OCI-LY7 (cell line): ENCODE data around the gene SCNN1B. TPM values are rescaled to one million over a fixed set of nuclear protein-coding genes. Genes with fewer than 3 reads are reported as not detected.

Experiments
- BruUV-seq: library from RNA; stranded (reverse); fragments of 400-500 nt; replicated peaks from 2 replicates; lab custom pipeline; 2021; lab: Mats Ljungman, UMichigan
- CTCF ChIA-PET: fragments of 300-600 bp; sonication (Branson Sonifier 250); formaldehyde crosslinking; loops from one replicate; lab custom pipeline; 2022; ENCODE audit warnings: antibody characterized with exemption; ENCODE audit not compliant: unreplicated experiment; lab: Charles Lee
- POLR2A ChIA-PET: fragments of 300-600 bp; sonication (Branson Sonifier 250); formaldehyde crosslinking; loops from one replicate; lab custom pipeline; 2022; ENCODE audit warnings: antibody characterized with exemption; lab: Charles Lee
- DNase-seq: peaks from one replicate; pipeline ENCODE4 v3.0.0-alpha.2; 2015; ENCODE audit warnings: low spot score
- H2AFZ ChIP-seq: fragments of 200-600 bp; sonication (generic), shearing (Covaris generic); 2 replicates; pipeline ENCODE4 v1.6.1; 2014; ENCODE audit warnings: mild to moderate bottlenecking, antibody characterized with exemption, low read length, moderate library complexity
- H3K27ac ChIP-seq: fragments of 200-600 bp; sonication (generic); 2 replicates; pipeline ENCODE4 v1.5.1; 2014; ENCODE audit warnings: mixed run types, low read depth, mild to moderate bottlenecking, moderate library complexity, low read length, inconsistent platforms; ENCODE audit not compliant: poor library complexity, severe bottlenecking
- H3K36me3 ChIP-seq: fragments of 200-600 bp; sonication (generic); 2 replicates; pipeline ENCODE4 v1.6.1; 2014; ENCODE audit warnings: mild to moderate bottlenecking, antibody characterized with exemption, low read length, moderate library complexity, mixed read lengths; ENCODE audit not compliant: insufficient read depth
- H3K4me1 ChIP-seq: fragments of 200-600 bp; sonication (generic); 2 replicates; pipeline ENCODE4 v1.5.1; 2014; ENCODE audit warnings: mild to moderate bottlenecking, low read length; ENCODE audit not compliant: insufficient read depth, poor library complexity, severe bottlenecking
- H3K4me2 ChIP-seq: fragments of 200-600 bp; sonication (generic); 2 replicates; pipeline ENCODE4 v1.6.1; 2014; ENCODE audit warnings: mild to moderate bottlenecking, low read length
- H3K4me3 ChIP-seq: fragments of 200-600 bp; sonication (generic); 2 replicates; pipeline ENCODE4 v1.5.1; 2014; ENCODE audit warnings: mild to moderate bottlenecking, low read depth, low read length; ENCODE audit not compliant: poor library complexity, severe bottlenecking
- H3K79me2 ChIP-seq: fragments of 200-600 bp; sonication (generic); 2 replicates; pipeline ENCODE4 v1.6.1; 2016; ENCODE audit warnings: low read depth, mild to moderate bottlenecking, low read length, moderate library complexity, mixed read lengths; ENCODE audit not compliant: insufficient read depth
- H3K9me2 ChIP-seq: fragments of 200-600 bp; sonication (generic); 2 replicates; pipeline ENCODE4 v1.6.1; 2016; ENCODE audit warnings: mild to moderate bottlenecking, low read length, mixed read lengths; ENCODE audit not compliant: insufficient read depth
- H3K9me3 ChIP-seq: fragments of 200-600 bp; sonication (generic); 2 replicates; pipeline ENCODE4 v1.6.1; 2014; ENCODE audit warnings: mild to moderate bottlenecking, mixed run types, low read length, mixed read lengths
- H4K20me1 ChIP-seq: fragments of 200-600 bp; sonication (generic); 2 replicates; pipeline ENCODE4 v1.6.1; 2014; ENCODE audit warnings: mild to moderate bottlenecking, antibody characterized with exemption, low read length, moderate library complexity, mixed read lengths; ENCODE audit not compliant: insufficient read depth
- EZH2phosphoT487 ChIP-seq: fragments of 200-600 bp; sonication (generic); IDR thresholded peaks from 2 replicates; pipeline ENCODE4 v1.6.1; 2018; ENCODE audit warnings: low read depth, borderline replicate concordance, mild to moderate bottlenecking, mixed run types, antibody characterized with exemption, low read length, moderate library complexity, mixed read lengths
- intact Hi-C: fragments of 100-400 bp; cut with micrococcal nuclease; formaldehyde crosslinking; loops from one replicate; pipeline ENCODE4 v1.10.0; 2022; ENCODE audit not compliant: unreplicated experiment
- total RNA-seq, 2 experiments: library from RNA; depleted of rRNA in 1 of 2; stranded (reverse); fragments of >200 nt in 1 of 2; shearing (Covaris generic) in 1 of 2; gene quantifications; 2 replicates each; pipeline ENCODE4 v1.2.3, GENCODE V29; 2014 to 2022
- TF ChIP-seq, protein P1 (sequence below): fragments of 200-600 bp; sonication (generic); conservative IDR thresholded peaks from 2 replicates; pipeline ENCODE4 v1.5.1; 2014; ENCODE audit warnings: mild to moderate bottlenecking, antibody characterized with exemption, low read length, moderate library complexity, mixed read lengths

The SCNN1B gene
- total RNA-seq, 2 experiments from 2014 or later, result 0.23 TPM; not detected in 1

- no peaks in the 10 kb centered on the region for H3K9me2 ChIP-seq
- BruUV-seq, result no TSS peak
- no peak overlapping the region for H3K4me2 ChIP-seq
- H2AFZ ChIP-seq, result no peak overlapping the region
- no peak for DNase-seq
- no peaks in the 10 kb centered on the region for H3K9me3 ChIP-seq
- POLR2A ChIA-PET, result interaction anchor here (0.7 to 1.5 kb wide), 2 partner anchors 17 to 73 kb away, joined by 3 read pairs; no protein-coding TSS in a partner anchor
- H3K36me3 ChIP-seq, result no peaks in the 10 kb centered on the region
- H3K4me3 ChIP-seq, result no peak overlapping the region
- intact Hi-C loops, result no loop called here
- H3K27ac ChIP-seq, result no peak overlapping the region
- H4K20me1 ChIP-seq, result no peaks in the 10 kb centered on the region
- H3K4me1 ChIP-seq, result no peaks in the 10 kb centered on the region
- no peaks in the 10 kb centered on the region for H3K79me2 ChIP-seq
- CTCF ChIA-PET, result interaction anchor here (0.6 kb wide), 1 partner anchor 128 kb away, joined by 3 read pairs; no protein-coding TSS in a partner anchor
- no peak for TF ChIP-seq EZH2phosphoT487
- TF ChIP-seq, protein P1, sequence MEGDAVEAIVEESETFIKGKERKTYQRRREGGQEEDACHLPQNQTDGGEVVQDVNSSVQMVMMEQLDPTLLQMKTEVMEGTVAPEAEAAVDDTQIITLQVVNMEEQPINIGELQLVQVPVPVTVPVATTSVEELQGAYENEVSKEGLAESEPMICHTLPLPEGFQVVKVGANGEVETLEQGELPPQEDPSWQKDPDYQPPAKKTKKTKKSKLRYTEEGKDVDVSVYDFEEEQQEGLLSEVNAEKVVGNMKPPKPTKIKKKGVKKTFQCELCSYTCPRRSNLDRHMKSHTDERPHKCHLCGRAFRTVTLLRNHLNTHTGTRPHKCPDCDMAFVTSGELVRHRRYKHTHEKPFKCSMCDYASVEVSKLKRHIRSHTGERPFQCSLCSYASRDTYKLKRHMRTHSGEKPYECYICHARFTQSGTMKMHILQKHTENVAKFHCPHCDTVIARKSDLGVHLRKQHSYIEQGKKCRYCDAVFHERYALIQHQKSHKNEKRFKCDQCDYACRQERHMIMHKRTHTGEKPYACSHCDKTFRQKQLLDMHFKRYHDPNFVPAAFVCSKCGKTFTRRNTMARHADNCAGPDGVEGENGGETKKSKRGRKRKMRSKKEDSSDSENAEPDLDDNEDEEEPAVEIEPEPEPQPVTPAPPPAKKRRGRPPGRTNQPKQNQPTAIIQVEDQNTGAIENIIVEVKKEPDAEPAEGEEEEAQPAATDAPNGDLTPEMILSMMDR, result no peak
Measured at GRCh38 chr16:23382279-23382678, 80.2 kb downstream of the SCNN1B start.

- Histone ChIP-seq H3K4me1 (no peaks in the 10 kb centered on the region), H3K9me3 (no peaks in the 10 kb centered on the region), H2AFZ (no peak overlapping the region), H3K36me3 (no peaks in the 10 kb centered on the region), H3K27ac (no peak overlapping the region), H3K4me3 (no peak overlapping the region), H3K4me2 (no peak overlapping the region), H4K20me1 (no peaks in the 10 kb centered on the region), H3K79me2 (no peaks in the 10 kb centered on the region), H3K9me2 (no peaks in the 10 kb centered on the region)
- ChIA-PET POLR2A (interaction anchor here (0.6 kb wide), 1 partner anchor 541 kb away, joined by 3 read pairs; no protein-coding TSS in a partner anchor), CTCF (no interaction called here)
- intact Hi-C loops, result no loop called here
- DNase-seq, result no peak
- TF ChIP-seq, protein P1, result no peak
- BruUV-seq, result no TSS peak
Measured at GRCh38 chr16:23383881-23384280, 81.8 kb downstream of the SCNN1B start.

- Histone ChIP-seq H3K4me2 (no peak overlapping the region), H3K4me3 (no peak overlapping the region), H3K27ac (no peak overlapping the region), H2AFZ (no peak overlapping the region), H3K79me2 (no peaks in the 10 kb centered on the region), H3K9me2 (no peaks in the 10 kb centered on the region), H3K9me3 (no peaks in the 10 kb centered on the region), H3K4me1 (no peaks in the 10 kb centered on the region), H4K20me1 (no peaks in the 10 kb centered on the region), H3K36me3 (no peaks in the 10 kb centered on the region)
- no peak for TF ChIP-seq EZH2phosphoT487
- TF ChIP-seq, protein P1, result no peak
- intact Hi-C loops, result no loop called here
- ChIA-PET POLR2A (no interaction called here), CTCF (no interaction called here)
- no peak for DNase-seq
- no TSS peak for BruUV-seq
Measured at GRCh38 chr16:23384878-23385277, 82.8 kb downstream of the SCNN1B start.
